ENCODE results near the gene ARFGEF2. TPM values are rescaled to one million over a fixed set of nuclear protein-coding genes. Genes with fewer than 3 reads are reported as not detected.

ARFGEF2 gene
- total RNA-seq, 1 donor from 2014 or later, result 26.7 TPM

- no peak overlapping the region for H3K4me3 Mint-ChIP-seq
- peaks cover 9% of the 10 kb centered on the region for H3K9me3 Mint-ChIP-seq
- TF ChIP-seq CTCF (conservative IDR thresholded peaks at IDR 0.05), result no peak
- no peak overlapping the region for H3K27ac Mint-ChIP-seq
- DNase-seq (ENCODE audit: extremely low spot score, unreplicated experiment), result no peak
- H3K4me1 Mint-ChIP-seq (ENCODE audit: unreplicated experiment), result peaks cover 7% of the 10 kb centered on the region
- peaks cover 31% of the 10 kb centered on the region for H3K36me3 Mint-ChIP-seq
- no peaks in the 10 kb centered on the region for H3K27me3 Mint-ChIP-seq
These were observed 63.2 kb downstream of the ARFGEF2 start for GRCh38 chr20:48984575-48985219.

GRCh38 chr20:48986899-48987298 lies 65.4 kb downstream of the ARFGEF2 start:
- H3K36me3 Mint-ChIP-seq, result peaks cover 33% of the 10 kb centered on the region
- no peak overlapping the region for H3K4me3 Mint-ChIP-seq
- H3K9me3 Mint-ChIP-seq, result peaks cover 9% of the 10 kb centered on the region
- H3K4me1 Mint-ChIP-seq (ENCODE audit: unreplicated experiment), result peaks cover 7% of the 10 kb centered on the region
- DNase-seq (ENCODE audit: extremely low spot score, unreplicated experiment), result no peak
- H3K27me3 Mint-ChIP-seq, result no peaks in the 10 kb centered on the region
- peak; percentile 58 for TF ChIP-seq CTCF (conservative IDR thresholded peaks at IDR 0.05)
- peak overlapping the region; percentile 21 for H3K27ac Mint-ChIP-seq

GRCh38 chr20:48990467-48990866 lies 69.0 kb downstream of the ARFGEF2 start:
- Mint-ChIP-seq H3K36me3 (peaks cover 32% of the 10 kb centered on the region), H3K4me1 (ENCODE audit: unreplicated experiment) (no peaks in the 10 kb centered on the region), H3K4me3 (no peak overlapping the region), H3K27ac (no peak overlapping the region), H3K9me3 (no peaks in the 10 kb centered on the region), H3K27me3 (no peaks in the 10 kb centered on the region)
- DNase-seq (ENCODE audit: extremely low spot score, unreplicated experiment), result no peak
- no peak for TF ChIP-seq CTCF (conservative IDR thresholded peaks at IDR 0.05)

- H3K4me3 Mint-ChIP-seq, result no peak overlapping the region
- no peak for TF ChIP-seq CTCF (conservative IDR thresholded peaks at IDR 0.05)
- H3K27ac Mint-ChIP-seq, result no peak overlapping the region
- H3K36me3 Mint-ChIP-seq, result peaks cover 54% of the 10 kb centered on the region
- H3K27me3 Mint-ChIP-seq, result no peaks in the 10 kb centered on the region
- H3K9me3 Mint-ChIP-seq, result no peaks in the 10 kb centered on the region
- no peak for DNase-seq (ENCODE audit: extremely low spot score, unreplicated experiment)
- no peaks in the 10 kb centered on the region for H3K4me1 Mint-ChIP-seq (ENCODE audit: unreplicated experiment)
These were observed 74.1 kb downstream of the ARFGEF2 start for GRCh38 chr20:48995589-48995988.

- Mint-ChIP-seq H3K4me3 (no peak overlapping the region), H3K9me3 (no peaks in the 10 kb centered on the region), H3K27ac (no peak overlapping the region), H3K27me3 (no peaks in the 10 kb centered on the region), H3K4me1 (ENCODE audit: unreplicated experiment) (no peaks in the 10 kb centered on the region), H3K36me3 (peaks cover 33% of the 10 kb centered on the region)
- no peak for DNase-seq (ENCODE audit: extremely low spot score, unreplicated experiment)
- no peak for TF ChIP-seq CTCF (conservative IDR thresholded peaks at IDR 0.05)
These were observed 78.7 kb downstream of the ARFGEF2 start for GRCh38 chr20:48999890-49000870.

Data from type B pancreatic cell (in vitro differentiated cells).